Measurements from ENCODE around the gene KIRREL1.

Gene KIRREL1

GRCh38 chr1:158019171-158019868 lies 25.9 kb downstream of the KIRREL1 start:
- H3K4me3 ChIP-seq (ENCODE audit: low read depth in 1 of 2, low read length in 2 of 2) = no peak overlapping the region
- H3K4me2 ChIP-seq (ENCODE audit: insufficient read depth, low read length) = no peak overlapping the region
- H3K9me3 ChIP-seq (ENCODE audit: insufficient read depth, low read length, severe bottlenecking) = no peaks in the 10 kb centered on the region
- no peak overlapping the region for H2AFZ ChIP-seq (ENCODE audit: low read depth, low read length)
- no peaks in the 10 kb centered on the region for H3K27me3 ChIP-seq (ENCODE audit: insufficient read depth, low read length, poor library complexity)
- H3K79me2 ChIP-seq (ENCODE audit: insufficient read depth, low read length) = peaks cover 7% of the 10 kb centered on the region; the same call in 1 of the 2 replicates
- TF ChIP-seq EZH2 (IDR thresholded peaks at IDR 0.05; ENCODE audit: borderline replicate concordance, low read depth, low read length, severe bottlenecking) (no peak), CTCF (IDR thresholded peaks at IDR 0.05; ENCODE audit: borderline replicate concordance, extremely low read depth, low read length, poor library complexity, severe bottlenecking) (no peak)
- H3K4me1 ChIP-seq (ENCODE audit: insufficient read depth, low read length) = no peaks in the 10 kb centered on the region
- DNase-seq (no peak), ATAC-seq (ENCODE audit: insufficient read depth, low read depth) (no peak)
- no peaks in the 10 kb centered on the region for H3K36me3 ChIP-seq (ENCODE audit: insufficient read depth, low read length)
- no peak overlapping the region for H3K9ac ChIP-seq (ENCODE audit: low read depth, low read length)
- H3K27ac ChIP-seq (ENCODE audit: low read length) = no peak overlapping the region
- H4K20me1 ChIP-seq (ENCODE audit: insufficient read depth, low read length) = peaks cover 13% of the 10 kb centered on the region

GRCh38 chr1:158020259-158020885 lies 26.9 kb downstream of the KIRREL1 start:
- ATAC-seq (ENCODE audit: insufficient read depth, low read depth) (no peak), DNase-seq (no peak)
- Histone ChIP-seq H3K4me3 (ENCODE audit: low read depth in 1 of 2, low read length in 2 of 2) (no peak overlapping the region), H2AFZ (ENCODE audit: low read depth, low read length) (no peak overlapping the region), H3K36me3 (ENCODE audit: insufficient read depth, low read length) (no peaks in the 10 kb centered on the region), H3K27ac (ENCODE audit: low read length) (no peak overlapping the region), H4K20me1 (ENCODE audit: insufficient read depth, low read length) (peaks cover 13% of the 10 kb centered on the region), H3K4me2 (ENCODE audit: insufficient read depth, low read length) (no peak overlapping the region), H3K79me2 (ENCODE audit: insufficient read depth, low read length) (peaks cover 7% of the 10 kb centered on the region; the same call in 1 of the 2 replicates), H3K4me1 (ENCODE audit: insufficient read depth, low read length) (no peaks in the 10 kb centered on the region), H3K9ac (ENCODE audit: low read depth, low read length) (no peak overlapping the region), H3K27me3 (ENCODE audit: insufficient read depth, low read length, poor library complexity) (no peaks in the 10 kb centered on the region), H3K9me3 (ENCODE audit: insufficient read depth, low read length, severe bottlenecking) (no peaks in the 10 kb centered on the region)
- no peak for TF ChIP-seq CTCF (IDR thresholded peaks at IDR 0.05; ENCODE audit: borderline replicate concordance, extremely low read depth, low read length, poor library complexity, severe bottlenecking)
- TF ChIP-seq EZH2 (IDR thresholded peaks at IDR 0.05; ENCODE audit: borderline replicate concordance, low read depth, low read length, severe bottlenecking) = no peak

GRCh38 chr1:158020886-158021620 lies 27.6 kb downstream of the KIRREL1 start:
- no peak overlapping the region for H3K9ac ChIP-seq (ENCODE audit: low read depth, low read length)
- no peaks in the 10 kb centered on the region for H3K9me3 ChIP-seq (ENCODE audit: insufficient read depth, low read length, severe bottlenecking)
- H3K79me2 ChIP-seq (ENCODE audit: insufficient read depth, low read length) = peaks cover 7% of the 10 kb centered on the region; the same call in 1 of the 2 replicates
- no peak for TF ChIP-seq EZH2 (IDR thresholded peaks at IDR 0.05; ENCODE audit: borderline replicate concordance, low read depth, low read length, severe bottlenecking)
- no peak for TF ChIP-seq CTCF (IDR thresholded peaks at IDR 0.05; ENCODE audit: borderline replicate concordance, extremely low read depth, low read length, poor library complexity, severe bottlenecking)
- H3K27ac ChIP-seq (ENCODE audit: low read length) = no peak overlapping the region
- no peak overlapping the region for H3K4me2 ChIP-seq (ENCODE audit: insufficient read depth, low read length)
- no peak for ATAC-seq (ENCODE audit: insufficient read depth, low read depth)
- no peak for DNase-seq
- H4K20me1 ChIP-seq (ENCODE audit: insufficient read depth, low read length) = peaks cover 13% of the 10 kb centered on the region
- H2AFZ ChIP-seq (ENCODE audit: low read depth, low read length) = no peak overlapping the region
- no peak overlapping the region for H3K4me3 ChIP-seq (ENCODE audit: low read depth in 1 of 2, low read length in 2 of 2)
- H3K4me1 ChIP-seq (ENCODE audit: insufficient read depth, low read length) = no peaks in the 10 kb centered on the region
- no peaks in the 10 kb centered on the region for H3K36me3 ChIP-seq (ENCODE audit: insufficient read depth, low read length)
- no peaks in the 10 kb centered on the region for H3K27me3 ChIP-seq (ENCODE audit: insufficient read depth, low read length, poor library complexity)
